GM18861 (cell line): Measurements from ENCODE around the gene NEDD1.

Experiments
- ATAC-seq: cut with Tn5 transposase; IDR thresholded peaks from one replicate; pipeline ENCODE4 v1.9.1; 2021; ENCODE audit not compliant: unreplicated experiment

Gene NEDD1, protein sequence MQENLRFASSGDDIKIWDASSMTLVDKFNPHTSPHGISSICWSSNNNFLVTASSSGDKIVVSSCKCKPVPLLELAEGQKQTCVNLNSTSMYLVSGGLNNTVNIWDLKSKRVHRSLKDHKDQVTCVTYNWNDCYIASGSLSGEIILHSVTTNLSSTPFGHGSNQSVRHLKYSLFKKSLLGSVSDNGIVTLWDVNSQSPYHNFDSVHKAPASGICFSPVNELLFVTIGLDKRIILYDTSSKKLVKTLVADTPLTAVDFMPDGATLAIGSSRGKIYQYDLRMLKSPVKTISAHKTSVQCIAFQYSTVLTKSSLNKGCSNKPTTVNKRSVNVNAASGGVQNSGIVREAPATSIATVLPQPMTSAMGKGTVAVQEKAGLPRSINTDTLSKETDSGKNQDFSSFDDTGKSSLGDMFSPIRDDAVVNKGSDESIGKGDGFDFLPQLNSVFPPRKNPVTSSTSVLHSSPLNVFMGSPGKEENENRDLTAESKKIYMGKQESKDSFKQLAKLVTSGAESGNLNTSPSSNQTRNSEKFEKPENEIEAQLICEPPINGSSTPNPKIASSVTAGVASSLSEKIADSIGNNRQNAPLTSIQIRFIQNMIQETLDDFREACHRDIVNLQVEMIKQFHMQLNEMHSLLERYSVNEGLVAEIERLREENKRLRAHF

GRCh38 chr12:96906849-96907670 is at the start of gene NEDD1:
TSS of gene NEDD1 (plus strand) at chr12:96907257. CDS start at chr12:96909760, 2,503 bp downstream.
- peak; percentile 91 for ATAC-seq

DNA sequence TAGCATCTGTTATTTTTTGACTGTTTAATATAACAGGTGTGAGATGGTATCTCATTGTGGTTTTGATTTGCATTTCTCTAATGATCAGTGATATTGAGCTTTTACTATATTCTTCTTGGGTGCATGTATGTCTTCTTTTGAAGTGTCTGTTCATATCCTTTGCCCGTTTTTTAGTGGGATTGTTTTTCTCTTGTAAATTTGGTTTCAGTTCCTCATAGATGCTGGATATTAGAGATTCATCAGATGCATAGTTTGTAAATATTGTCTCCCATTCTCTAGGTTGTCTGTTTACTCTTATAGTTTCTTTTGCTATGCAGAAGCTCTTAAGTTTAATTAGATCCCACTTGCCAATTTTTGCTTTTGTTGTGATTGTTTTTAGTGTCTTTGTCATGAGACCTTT is 48.9 kb upstream of the NEDD1 start:
- ATAC-seq, result no peak

GRCh38 chr12:96861656-96862055 is 45.4 kb upstream of the NEDD1 start:
- no peak for ATAC-seq

DNA sequence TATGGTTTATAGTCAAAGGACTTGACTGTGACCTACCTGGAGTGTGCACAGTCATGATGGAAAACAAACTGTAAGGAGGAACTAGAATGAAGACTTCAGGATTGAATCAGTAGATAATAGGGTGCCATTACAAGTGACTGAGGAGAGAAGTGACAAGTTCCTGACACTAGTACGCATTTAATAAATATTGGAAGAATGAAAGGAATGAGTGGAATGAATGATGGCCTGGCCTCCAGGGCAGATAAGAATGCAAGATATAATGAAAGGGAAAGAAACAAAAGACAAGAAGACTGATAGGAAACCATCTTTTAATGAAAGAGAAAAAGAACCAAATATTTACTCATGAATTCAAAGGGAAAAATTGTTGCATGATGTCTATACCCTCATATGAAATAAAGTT is 44.7 kb upstream of the NEDD1 start:
- no peak for ATAC-seq

DNA sequence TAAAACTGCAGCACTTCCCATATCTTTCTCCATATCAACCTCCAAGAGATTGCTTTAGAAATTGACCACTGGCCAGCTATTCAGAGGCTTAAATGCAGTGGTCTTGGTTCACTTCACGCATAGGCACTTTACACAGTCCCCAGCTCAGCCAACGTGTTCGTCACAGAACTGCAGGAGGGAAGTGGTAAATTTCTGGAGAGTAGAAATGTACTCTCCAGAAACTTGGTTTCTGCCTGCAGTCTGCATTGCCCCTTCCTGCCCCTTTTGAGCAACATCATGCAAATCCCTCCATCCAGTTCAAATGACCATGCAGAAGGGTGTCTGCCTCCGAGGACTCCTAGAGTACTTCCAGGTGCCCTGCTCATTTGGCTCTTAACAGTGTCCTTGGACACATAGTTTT is 42.7 kb upstream of the NEDD1 start:
- no peak for ATAC-seq

DNA sequence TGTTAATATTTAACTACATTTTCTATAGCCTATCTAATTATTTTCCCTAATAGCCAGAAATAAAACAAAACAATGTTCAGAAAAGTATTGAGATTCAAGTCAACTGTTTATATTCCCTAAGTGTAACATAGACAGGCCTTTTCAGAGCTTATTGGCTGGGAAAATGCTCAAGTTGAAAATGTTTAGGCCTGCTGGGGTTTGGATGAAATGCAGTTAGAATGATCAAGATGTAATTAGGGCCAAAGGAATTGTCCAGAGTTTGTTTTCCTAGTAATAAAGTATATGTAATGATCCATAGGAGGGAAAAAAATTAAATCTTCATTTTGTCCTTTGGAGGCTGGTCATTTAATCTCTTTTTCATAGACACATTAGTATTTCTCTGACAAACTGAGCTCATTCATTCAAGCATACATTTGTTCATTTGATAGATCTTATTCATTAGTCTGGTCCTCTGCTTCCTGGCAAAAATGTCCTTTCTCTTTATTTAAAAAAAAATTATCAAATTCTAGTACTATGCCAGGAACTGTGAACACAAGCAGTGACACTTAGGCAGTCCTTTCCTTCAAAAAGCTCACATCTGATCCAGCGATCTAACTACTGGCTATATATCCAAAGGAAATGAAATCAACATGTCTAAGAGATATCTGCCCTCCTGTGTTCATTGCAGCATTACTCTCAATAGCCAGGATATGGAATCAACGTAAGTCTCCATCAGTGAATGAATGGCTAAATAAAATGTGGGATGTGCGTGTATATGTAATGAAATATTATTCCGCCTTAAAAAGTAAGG is 40.1 kb upstream of the NEDD1 start:
- no peak for ATAC-seq

DNA sequence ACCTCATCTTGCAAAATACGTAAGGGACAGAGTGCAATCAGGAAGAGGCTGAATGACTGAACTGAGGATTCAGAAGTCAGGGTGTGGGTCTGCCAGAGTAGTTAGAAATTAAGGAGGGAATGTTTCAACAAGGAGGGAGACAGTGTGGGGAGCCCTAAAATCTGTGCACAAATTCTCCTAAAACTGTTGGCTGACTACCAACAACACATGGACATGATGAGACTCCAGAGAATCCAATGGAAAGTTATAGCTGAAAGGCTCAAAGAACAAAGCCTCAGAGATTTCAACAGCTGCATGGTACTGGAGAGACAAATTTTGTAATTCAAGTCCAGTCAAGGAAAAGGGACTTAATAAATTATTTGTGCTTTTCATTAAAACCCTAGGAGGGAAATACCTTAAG is 36.1 kb upstream of the NEDD1 start:
- no peak for ATAC-seq

DNA sequence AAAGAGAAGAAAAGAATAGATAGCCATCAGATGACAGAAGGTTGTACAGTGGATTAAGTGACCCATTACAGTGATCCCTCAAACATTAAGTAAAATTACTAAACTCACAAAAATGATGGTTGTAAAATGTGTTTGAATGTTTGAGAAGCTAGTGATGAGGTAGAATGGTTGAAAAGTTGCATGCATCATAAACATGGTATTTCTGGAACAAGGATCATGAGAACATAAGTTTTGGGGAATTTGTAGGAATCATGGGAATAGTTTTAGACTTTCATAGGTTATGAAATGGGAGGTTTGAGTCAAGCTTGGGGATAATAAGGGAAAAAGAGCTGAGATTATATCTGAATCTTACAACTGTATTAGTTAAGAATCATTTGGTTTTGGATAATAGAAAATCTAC is 34.1 kb upstream of the NEDD1 start:
- no peak for ATAC-seq

GRCh38 chr12:96874211-96874610 is 32.8 kb upstream of the NEDD1 start:
- no peak for ATAC-seq

- no peak for ATAC-seq
Observed at GRCh38 chr12:96876966-96877365, 30.1 kb upstream of the NEDD1 start.

DNA sequence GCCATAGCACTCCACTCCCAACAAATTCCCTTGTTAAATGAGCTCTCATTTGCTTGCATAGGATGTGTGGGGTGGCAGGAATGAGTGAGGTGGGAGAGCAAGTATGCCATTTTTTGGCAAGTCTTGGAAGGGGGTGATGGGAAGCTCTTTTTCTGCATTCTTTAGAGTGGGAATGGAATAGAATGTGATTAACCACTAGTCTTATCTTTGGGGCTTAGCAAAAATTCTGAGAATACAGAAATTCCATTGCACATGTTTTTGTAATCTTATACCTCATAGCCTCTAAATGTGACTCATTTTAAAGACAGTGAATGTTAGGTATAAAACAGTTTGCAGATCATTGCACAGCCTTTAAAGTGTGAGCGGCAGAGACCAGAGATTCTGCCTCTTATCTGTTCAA is 28.4 kb upstream of the NEDD1 start:
- no peak for ATAC-seq

DNA sequence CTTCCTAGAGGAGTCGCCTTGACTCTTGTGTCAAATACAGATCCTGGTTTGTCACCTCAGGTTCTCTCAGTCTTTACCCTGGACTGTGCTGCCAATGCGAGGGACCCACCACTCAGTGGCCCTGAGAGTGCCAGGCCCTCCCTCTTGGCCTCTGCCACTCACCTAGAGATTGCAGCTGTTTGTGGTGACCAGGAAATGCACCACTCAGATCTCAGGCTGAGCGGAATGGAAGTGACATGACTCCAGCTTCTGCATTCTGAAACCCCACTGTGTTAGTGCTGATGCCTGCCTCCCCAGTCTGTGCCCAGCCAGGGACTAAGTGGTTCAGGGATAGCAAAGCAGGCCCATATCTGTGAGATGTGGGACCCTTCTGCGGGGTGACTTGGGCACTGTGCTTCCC is 27.8 kb upstream of the NEDD1 start:
- no peak for ATAC-seq

GRCh38 chr12:96880220-96880619 is 26.8 kb upstream of the NEDD1 start:
- no peak for ATAC-seq

DNA sequence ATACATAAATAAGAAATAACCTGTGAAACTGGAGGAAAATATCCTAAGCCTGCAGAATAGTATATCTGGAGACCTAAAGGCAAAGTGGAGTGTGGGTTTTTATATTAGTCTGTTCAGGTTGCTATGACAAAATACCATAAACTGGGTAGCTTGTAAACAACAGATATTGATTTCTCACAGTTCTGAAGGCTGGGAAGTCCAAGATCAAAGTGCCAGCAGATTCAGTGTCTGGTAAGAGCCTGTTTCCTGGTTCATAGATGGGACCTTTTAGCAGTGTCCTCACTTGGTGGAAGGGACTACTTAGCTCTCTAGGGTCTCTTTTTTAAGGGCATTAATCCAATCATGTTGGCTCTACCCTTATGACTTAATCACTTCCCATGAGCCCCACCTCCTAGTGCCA is 25.4 kb upstream of the NEDD1 start:
- no peak for ATAC-seq

- no peak for ATAC-seq
Observed at GRCh38 chr12:96882862-96883261, 24.2 kb upstream of the NEDD1 start.

GRCh38 chr12:96883571-96883970 is 23.5 kb upstream of the NEDD1 start:
- no peak for ATAC-seq

- no peak for ATAC-seq
Observed at GRCh38 chr12:96886998-96887677, 19.9 kb upstream of the NEDD1 start.

DNA sequence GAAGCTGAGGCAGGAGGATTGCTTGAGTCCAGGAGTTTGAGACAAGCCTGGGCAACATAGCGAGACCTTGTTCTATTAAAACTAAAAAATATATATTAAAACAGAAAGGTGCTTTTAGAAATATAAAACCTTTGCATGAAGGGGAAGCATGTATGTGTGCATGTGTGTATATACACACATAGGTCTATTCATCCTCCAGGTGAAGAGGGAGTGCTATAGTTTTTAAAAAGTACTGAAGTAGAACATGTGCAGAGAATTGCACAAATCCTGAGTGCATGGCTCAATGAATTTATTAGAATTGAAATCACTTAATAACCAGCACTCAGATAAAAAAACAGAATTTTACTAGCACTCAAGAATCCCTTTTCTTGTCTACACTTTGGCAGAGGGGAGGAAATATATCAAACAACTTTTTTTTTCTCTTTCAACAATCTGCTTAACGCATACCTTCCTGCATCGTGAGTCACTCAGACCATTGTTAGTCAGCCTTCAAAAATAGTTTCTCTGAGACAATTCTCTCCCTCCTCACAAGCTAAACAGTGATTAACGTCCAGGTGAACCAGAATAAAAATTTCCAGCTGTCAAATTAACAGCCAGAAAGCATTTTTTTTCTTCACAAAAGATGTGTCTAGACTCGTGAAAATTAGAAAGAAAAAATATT is 17.7 kb upstream of the NEDD1 start:
- no peak for ATAC-seq

DNA sequence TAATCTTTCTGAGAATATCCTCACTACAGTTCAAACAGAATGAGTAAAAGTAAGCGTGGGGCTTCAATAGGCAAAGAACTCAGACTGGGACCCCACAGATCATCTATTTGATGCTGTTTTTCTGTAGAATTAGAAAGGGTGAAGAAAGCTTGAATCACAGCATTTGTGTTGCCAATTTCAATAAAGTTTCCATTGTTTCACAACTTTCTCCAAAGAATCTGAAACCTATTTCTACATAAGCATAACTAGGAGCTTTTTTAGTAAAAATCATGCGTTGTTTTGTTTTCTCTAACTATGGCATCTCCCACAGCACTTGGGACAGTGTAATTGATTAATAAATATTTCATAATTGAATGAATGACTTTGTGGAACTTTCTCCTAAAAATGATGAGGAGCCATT is 16.7 kb upstream of the NEDD1 start:
- no peak for ATAC-seq

- no peak for ATAC-seq
Observed at GRCh38 chr12:96892104-96892503, 15.0 kb upstream of the NEDD1 start.
